Measurements from ENCODE around the gene ZCCHC4.
"Not testable (repeated sequence)": the region's sequence is repeated elsewhere in the genome, so short reads cannot be mapped to it uniquely, and the experiment has no call there.

Gene ZCCHC4

DNA sequence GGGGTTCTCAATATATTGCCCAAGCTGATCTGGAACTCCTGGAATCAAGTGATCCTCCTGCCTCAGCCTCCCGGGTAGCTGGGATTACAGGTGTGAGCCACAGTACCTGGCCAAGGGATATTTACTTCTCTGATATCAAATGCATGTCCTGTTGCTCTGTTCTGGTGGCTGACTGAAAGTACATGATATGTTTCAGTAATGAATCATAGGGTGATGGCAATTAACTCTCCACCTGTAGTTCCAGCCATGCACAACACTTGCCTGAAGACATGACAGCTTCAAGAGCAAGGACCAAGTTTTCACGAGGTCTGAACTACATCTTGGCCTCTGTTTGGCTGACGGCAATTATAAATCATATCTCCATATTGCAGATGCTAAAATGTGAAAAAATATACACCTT, 9.1 kb downstream of the ZCCHC4 start (continued):
- TF ChIP-seq TSHZ2 (CRISPR knock-in tag; IDR thresholded peaks at IDR 0.05) (no peak), ZFP3 (CRISPR knock-in tag; IDR thresholded peaks at IDR 0.05) (no peak)

- ATAC-seq, result not testable (repeated sequence)
Measured at GRCh38 chr4:25328463-25328862, 15.9 kb downstream of the ZCCHC4 start.

DNA sequence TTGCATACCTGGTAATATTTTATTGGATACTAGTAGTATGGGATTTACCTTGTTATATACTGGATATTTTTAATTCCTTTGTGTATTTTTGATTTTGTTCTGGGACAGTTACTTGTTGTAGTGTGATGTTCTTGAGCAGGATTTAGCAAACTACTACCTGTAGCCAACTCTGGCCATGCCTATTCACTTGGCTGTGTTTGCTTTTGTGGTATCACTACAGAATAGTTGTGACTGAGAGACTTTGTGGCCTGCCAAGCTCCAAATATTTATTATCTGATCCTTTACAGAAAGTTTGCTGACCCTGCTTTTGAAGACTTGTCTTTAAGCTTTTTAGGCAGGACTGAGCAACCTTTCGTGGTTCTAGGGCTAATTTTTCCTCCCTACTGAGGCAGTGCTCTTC, 17.8 kb downstream of the ZCCHC4 start:
- TF ChIP-seq PATZ1 (CRISPR knock-in tag; IDR thresholded peaks at IDR 0.05; ENCODE audit: borderline replicate concordance), result no peak
- no peak for TF ChIP-seq ZNF70 (CRISPR knock-in tag; IDR thresholded peaks at IDR 0.05)
- TF ChIP-seq CSDC2 (CRISPR knock-in tag; IDR thresholded peaks at IDR 0.05), result no peak
- TF ChIP-seq, protein P1, sequence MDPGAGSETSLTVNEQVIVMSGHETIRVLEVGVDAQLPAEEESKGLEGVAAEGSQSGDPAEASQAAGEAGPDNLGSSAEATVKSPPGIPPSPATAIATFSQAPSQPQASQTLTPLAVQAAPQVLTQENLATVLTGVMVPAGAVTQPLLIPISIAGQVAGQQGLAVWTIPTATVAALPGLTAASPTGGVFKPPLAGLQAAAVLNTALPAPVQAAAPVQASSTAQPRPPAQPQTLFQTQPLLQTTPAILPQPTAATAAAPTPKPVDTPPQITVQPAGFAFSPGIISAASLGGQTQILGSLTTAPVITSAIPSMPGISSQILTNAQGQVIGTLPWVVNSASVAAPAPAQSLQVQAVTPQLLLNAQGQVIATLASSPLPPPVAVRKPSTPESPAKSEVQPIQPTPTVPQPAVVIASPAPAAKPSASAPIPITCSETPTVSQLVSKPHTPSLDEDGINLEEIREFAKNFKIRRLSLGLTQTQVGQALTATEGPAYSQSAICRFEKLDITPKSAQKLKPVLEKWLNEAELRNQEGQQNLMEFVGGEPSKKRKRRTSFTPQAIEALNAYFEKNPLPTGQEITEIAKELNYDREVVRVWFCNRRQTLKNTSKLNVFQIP (CRISPR knock-in tag; IDR thresholded peaks at IDR 0.05; ENCODE audit: borderline replicate concordance, low read depth), result no peak
- no peak for TF ChIP-seq ISL1 (CRISPR knock-in tag; IDR thresholded peaks at IDR 0.05)
- TF ChIP-seq ZFP30 (CRISPR knock-in tag; IDR thresholded peaks at IDR 0.05), result no peak
- no peak for TF ChIP-seq GLIS3 (CRISPR knock-in tag; IDR thresholded peaks at IDR 0.05)
- TF ChIP-seq RARB (CRISPR knock-in tag; IDR thresholded peaks at IDR 0.05), result no peak
- no peak for TF ChIP-seq ARNTL (CRISPR knock-in tag; IDR thresholded peaks at IDR 0.05; ENCODE audit: borderline replicate concordance, low read depth)
- no peak for TF ChIP-seq PPARA (CRISPR knock-in tag; IDR thresholded peaks at IDR 0.05; ENCODE audit: borderline replicate concordance)
- no peak for ATAC-seq

DNA sequence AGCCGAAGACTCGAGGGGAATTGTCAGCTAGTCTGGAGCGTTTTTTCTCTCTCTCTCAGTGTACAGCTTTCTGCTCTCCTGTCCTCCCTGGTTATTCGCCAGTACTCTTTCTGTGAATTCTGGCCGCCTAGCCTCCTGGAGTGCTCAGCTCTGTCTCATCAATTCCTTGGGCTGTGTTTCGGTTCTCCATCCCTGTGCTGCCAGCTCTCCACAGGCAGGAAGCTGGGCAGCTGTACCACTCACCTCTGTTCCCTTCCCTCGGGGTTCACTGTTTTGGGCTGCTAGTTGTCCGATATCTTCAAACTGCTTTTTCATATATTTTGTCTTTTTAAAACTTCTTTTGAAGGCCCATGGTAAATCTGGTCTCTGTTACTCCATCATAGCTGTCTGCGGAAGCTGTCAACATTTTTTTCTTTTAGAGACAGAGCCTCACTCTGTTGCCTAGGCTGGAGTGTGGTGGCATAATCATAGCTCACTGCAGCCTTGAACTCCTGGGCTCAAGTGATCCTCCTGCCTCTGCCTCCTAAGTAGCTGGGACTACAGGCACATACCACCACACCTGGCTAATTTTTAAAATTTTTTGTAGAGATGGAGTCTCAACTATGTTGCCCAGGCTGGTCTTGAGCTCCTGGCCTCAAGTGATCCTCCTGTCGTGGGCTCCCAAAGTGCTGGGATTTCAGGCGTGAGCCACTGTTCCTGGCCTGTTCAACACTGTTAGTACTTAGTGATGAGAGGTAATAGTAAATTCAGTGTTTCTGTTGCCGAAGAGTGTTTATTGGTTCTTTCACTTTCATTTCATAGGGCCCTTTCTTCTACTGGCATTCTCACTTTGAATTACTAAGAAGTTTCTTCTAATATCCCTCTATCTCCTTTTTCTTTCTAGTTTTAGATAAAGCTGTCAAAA, 18.6 kb downstream of the ZCCHC4 start:
- TF ChIP-seq PPARA (CRISPR knock-in tag; IDR thresholded peaks at IDR 0.05; ENCODE audit: borderline replicate concordance), result no peak
- no peak for TF ChIP-seq CSRNP3 (CRISPR knock-in tag; IDR thresholded peaks at IDR 0.05)
- no peak for TF ChIP-seq PATZ1 (CRISPR knock-in tag; IDR thresholded peaks at IDR 0.05; ENCODE audit: borderline replicate concordance)
- no peak for TF ChIP-seq ZFP30 (CRISPR knock-in tag; IDR thresholded peaks at IDR 0.05)
- TF ChIP-seq TCF4 (CRISPR knock-in tag; IDR thresholded peaks at IDR 0.05; ENCODE audit: borderline replicate concordance), result no peak
- TF ChIP-seq, protein P1 (CRISPR knock-in tag; IDR thresholded peaks at IDR 0.05; ENCODE audit: borderline replicate concordance, low read depth), result no peak
- no peak for TF ChIP-seq ESRRG (CRISPR knock-in tag; IDR thresholded peaks at IDR 0.05)
- TF ChIP-seq RARB (CRISPR knock-in tag; IDR thresholded peaks at IDR 0.05), result no peak
- no peak for TF ChIP-seq ISL1 (CRISPR knock-in tag; IDR thresholded peaks at IDR 0.05)
- no peak for TF ChIP-seq ZNF565 (CRISPR knock-in tag; conservative IDR thresholded peaks at IDR 0.05; ENCODE audit: low read depth)
- TF ChIP-seq TOX (CRISPR knock-in tag; IDR thresholded peaks at IDR 0.05; ENCODE audit: borderline replicate concordance), result no peak
- ATAC-seq, result peak; percentile 39; the same call in 2 of the 3 replicates

All from SK-N-SH treated with all-trans-retinoic acid at 6 μM for 48 hours (cell line).